HepG2 (cell line): ENCODE data around the gene BTRC. TPM values are rescaled to one million over a fixed set of nuclear protein-coding genes. Genes with fewer than 3 reads are reported as not detected.

ENCODE experiments used
- ATAC-seq: fragments of 200-7000 bp; cut with Tn5 transposase; 3 replicates; pipeline ENCODE4 v1.9.1; 2020; ENCODE audit warnings: mild to moderate bottlenecking, moderate library complexity
- BruUV-seq: library from RNA; stranded (reverse); fragments of 400-500 nt; replicated peaks from 2 replicates; lab custom pipeline; 2021; lab: Mats Ljungman, UMichigan
- CTCF ChIA-PET: fragments of 300-600 bp; formaldehyde crosslinking; extraction: SDS; loops from one replicate; lab custom pipeline; 2021; ENCODE audit warnings: low total read pairs, inconsistent platforms, low intra/inter-chr PET ratio; lab: Yijun Ruan, JAX
- POLR2A ChIA-PET: fragments of 350-600 bp; sonication (Branson Sonifier 250); formaldehyde crosslinking; loops from one replicate; lab custom pipeline; 2020; ENCODE audit warnings: antibody characterized with exemption, inconsistent platforms; lab: Yijun Ruan, JAX
- DNase-seq: peaks from one replicate; pipeline ENCODE4 v3.0.0-alpha.2; 2015; ENCODE audit warnings: low spot score
- FAIRE-seq: peaks from 3 replicates; lab custom pipeline; 2011; peaks lifted over from hg19 to GRCh38; lab: Jason Lieb, UNC
- H2AFZ ChIP-seq: one replicate; pipeline ENCODE4 v1.6.1; 2011; ENCODE audit warnings: low read length, inconsistent platforms
- H3K27ac ChIP-seq: fragments of 300-600 bp; 3 replicates; pipeline ENCODE4 v1.8.0; 2011; ENCODE audit warnings: mixed run types, mild to moderate bottlenecking, mixed read lengths, low read length, inconsistent platforms; ENCODE audit not compliant: insufficient read depth; ENCODE audit errors: extremely low read length
- H3K27me3 ChIP-seq, 2 experiments: fragments of 200-600 bp in 1 of 2; 2 replicates in 1 of 2; 3 replicates in 1 of 2; pipeline versions ENCODE4 v1.6.0 to v1.8.0; 2011; ENCODE audit warnings: low read length in 2 of 2, mild to moderate bottlenecking in 2 of 2, moderate library complexity in 2 of 2, inconsistent platforms in 1 of 2; ENCODE audit not compliant: insufficient read depth in 2 of 2, control insufficient read depth in 1 of 2
- H3K36me3 ChIP-seq, 2 experiments: fragments of 200-600 bp in 1 of 2; replicated peaks in 1 of 2; 2 replicates in 1 of 2; 3 replicates in 1 of 2; pipeline versions ENCODE4 v1.5.1 to v1.8.0; 2011; ENCODE audit warnings: low read length in 2 of 2, inconsistent platforms in 1 of 2; ENCODE audit not compliant: insufficient read depth in 2 of 2, control insufficient read depth in 1 of 2
- H3K4me1 ChIP-seq: 2 replicates; pipeline ENCODE4 v1.5.1; 2012; ENCODE audit warnings: low read length, inconsistent platforms; ENCODE audit not compliant: insufficient read depth
- H3K4me2 ChIP-seq: 2 replicates; pipeline ENCODE4 v1.6.0; 2011; ENCODE audit warnings: low read depth, low read length, inconsistent platforms
- H3K4me3 ChIP-seq, 3 experiments: fragments of 200-600 bp in 1 of 3; sonication (generic), shearing (Covaris generic) in 1 of 3; replicated peaks in 1 of 3; 2 replicates each; pipeline ENCODE4 v1.5.1; 2011 to 2016; ENCODE audit warnings: low read length in 3 of 3, inconsistent platforms in 2 of 3, low read depth in 2 of 3, mild to moderate bottlenecking in 2 of 3, control low read depth in 1 of 3, mixed read lengths in 1 of 3; ENCODE audit not compliant: insufficient read depth in 1 of 3
- H3K79me2 ChIP-seq: one replicate; pipeline ENCODE4 v1.6.1; 2011; ENCODE audit warnings: low read length, inconsistent platforms; ENCODE audit not compliant: insufficient read depth
- H3K9ac ChIP-seq: 2 replicates; pipeline ENCODE4 v1.6.0; 2011; ENCODE audit warnings: mild to moderate bottlenecking, low read depth, low read length, inconsistent platforms; ENCODE audit not compliant: insufficient read depth
- H3K9me3 ChIP-seq: 2 replicates; pipeline ENCODE4 v1.5.1; 2012; ENCODE audit warnings: mild to moderate bottlenecking, low read length
- H4K20me1 ChIP-seq: 2 replicates; pipeline ENCODE4 v1.6.0; 2011; ENCODE audit warnings: inconsistent platforms, mild to moderate bottlenecking, low read length, moderate library complexity; ENCODE audit not compliant: insufficient read depth
- CREB1 ChIP-seq, 2 experiments: fragments of 450-650 bp in 1 of 2; IDR thresholded peaks; 2 replicates each; pipeline ENCODE4 v1.6.1; 2016 to 2017; ENCODE audit warnings: control low read depth in 1 of 2, mild to moderate bottlenecking in 1 of 2, missing compliant biosample characterization in 1 of 2, missing genetic modification characterization in 1 of 2
- MATR3 ChIP-seq: sonication (generic); formaldehyde crosslinking; IDR thresholded peaks from 2 replicates; pipeline ENCODE4 v1.4.0; 2020; ENCODE audit warnings: missing genetic modification reagents
- SSRP1 ChIP-seq: IDR thresholded peaks from 2 replicates; pipeline ENCODE4 v1.6.1; 2016; ENCODE audit warnings: control low read depth
- ZC3H13 ChIP-seq: sonication (generic); formaldehyde crosslinking; IDR thresholded peaks from 2 replicates; pipeline ENCODE4 v1.8.1; 2023; ENCODE audit warnings: mild to moderate bottlenecking, missing genetic modification reagents, moderate library complexity
- ZMYM3 ChIP-seq: sonication (generic); formaldehyde crosslinking; IDR thresholded peaks from 2 replicates; pipeline ENCODE4 v1.5.1; 2020; ENCODE audit warnings: mild to moderate bottlenecking, missing genetic modification reagents
- ZNF367 ChIP-seq: sonication (generic); formaldehyde crosslinking; IDR thresholded peaks from 2 replicates; pipeline ENCODE4 v1.4.0; 2020; ENCODE audit warnings: missing genetic modification reagents, borderline replicate concordance
- ZNF879 ChIP-seq: sonication (generic); formaldehyde crosslinking; IDR thresholded peaks from 2 replicates; pipeline ENCODE4 v1.8.1; 2023; ENCODE audit warnings: missing genetic modification reagents
- WGBS: methylation state at CpG from one replicate; pipeline ENCODE4 v1.1.6; 2017; ENCODE audit warnings: low lambda C conversion rate; 5-methylcytosine and 5-hydroxymethylcytosine counted together
- in situ Hi-C: cut with HindIII; loops from 2 replicates; pipeline ENCODE4 v1.10.0; 2017; ENCODE audit warnings: low pct_unique_long_range_greater_than_20kb; ENCODE audit not compliant: extremely low pct_ligation_motif_present
- intact Hi-C: fragments of 100-400 bp; cut with micrococcal nuclease; formaldehyde crosslinking; loops from one replicate; pipeline ENCODE4 v1.10.0; 2022; ENCODE audit not compliant: unreplicated experiment
- polyA plus RNA-seq, 8 experiments: library from polyadenylated mRNA; depleted of rRNA in 3 of 8; stranded (reverse) in 7 of 8; unstranded in 1 of 8; fragments of >200 nt; fragmentation: Illumina TruSeq in 4 of 8; extraction: Trizol in 4 of 8; gene quantifications; 2 replicates each; pipeline versions ENCODE4 v1.2.1 to v1.2.3, GENCODE V29; 2011 to 2016; ENCODE audit warnings: low read depth in 4 of 8, missing spikeins in 1 of 8, mixed read lengths in 1 of 8; ENCODE audit not compliant: insufficient read depth in 1 of 8
- total RNA-seq, 5 experiments: library from RNA; depleted of rRNA; stranded (reverse); fragments of >200 nt; fragmentation: Illumina TruSeq; extraction: Trizol; gene quantifications; 2 replicates each; pipeline ENCODE4 v1.2.3, GENCODE V29; 2016; ENCODE audit warnings: low read depth in 1 of 5
- TF ChIP-seq, protein P1 (sequence below): sonication (generic); formaldehyde crosslinking; IDR thresholded peaks from 2 replicates; pipeline ENCODE4 v1.5.0; 2020; ENCODE audit warnings: mild to moderate bottlenecking, missing genetic modification reagents, borderline replicate concordance
- TF ChIP-seq, protein P2 (sequence below): sonication (generic); formaldehyde crosslinking; IDR thresholded peaks from 2 replicates; pipeline ENCODE4 v1.4.0; 2020; ENCODE audit warnings: mild to moderate bottlenecking, missing genetic modification reagents
- TF ChIP-seq, protein P3 (sequence below): IDR thresholded peaks from 2 replicates; pipeline ENCODE4 v1.6.1; 2016; ENCODE audit warnings: missing compliant biosample characterization, missing genetic modification reagents, borderline replicate concordance

The BTRC gene
- total and polyA plus RNA-seq, 2 of the 13 experiments (the other 11 are each of a cell fraction or from before 2014, with no cell fraction given), result 12.0 to 14.4 TPM

DNA sequence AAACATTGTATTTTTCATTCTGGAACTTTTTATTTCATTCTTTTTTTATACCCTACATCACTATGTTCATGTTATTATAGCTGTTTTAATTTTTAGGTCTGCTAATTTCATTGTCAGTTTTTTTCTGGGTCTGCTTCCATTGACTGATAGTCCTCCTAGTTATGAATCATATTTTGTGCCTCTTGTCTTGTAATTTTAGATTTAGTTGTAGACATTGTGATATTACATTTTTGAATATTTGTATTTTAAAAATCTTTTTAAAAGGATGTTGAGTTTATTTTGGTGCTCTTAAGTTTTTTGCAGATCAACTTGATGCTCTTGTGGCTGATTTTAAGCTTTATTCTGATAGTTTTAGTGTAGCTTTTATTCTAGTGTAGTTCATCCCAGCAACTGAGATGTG lies 57.6 kb downstream of the BTRC start (continued):
- TF ChIP-seq, protein P1, sequence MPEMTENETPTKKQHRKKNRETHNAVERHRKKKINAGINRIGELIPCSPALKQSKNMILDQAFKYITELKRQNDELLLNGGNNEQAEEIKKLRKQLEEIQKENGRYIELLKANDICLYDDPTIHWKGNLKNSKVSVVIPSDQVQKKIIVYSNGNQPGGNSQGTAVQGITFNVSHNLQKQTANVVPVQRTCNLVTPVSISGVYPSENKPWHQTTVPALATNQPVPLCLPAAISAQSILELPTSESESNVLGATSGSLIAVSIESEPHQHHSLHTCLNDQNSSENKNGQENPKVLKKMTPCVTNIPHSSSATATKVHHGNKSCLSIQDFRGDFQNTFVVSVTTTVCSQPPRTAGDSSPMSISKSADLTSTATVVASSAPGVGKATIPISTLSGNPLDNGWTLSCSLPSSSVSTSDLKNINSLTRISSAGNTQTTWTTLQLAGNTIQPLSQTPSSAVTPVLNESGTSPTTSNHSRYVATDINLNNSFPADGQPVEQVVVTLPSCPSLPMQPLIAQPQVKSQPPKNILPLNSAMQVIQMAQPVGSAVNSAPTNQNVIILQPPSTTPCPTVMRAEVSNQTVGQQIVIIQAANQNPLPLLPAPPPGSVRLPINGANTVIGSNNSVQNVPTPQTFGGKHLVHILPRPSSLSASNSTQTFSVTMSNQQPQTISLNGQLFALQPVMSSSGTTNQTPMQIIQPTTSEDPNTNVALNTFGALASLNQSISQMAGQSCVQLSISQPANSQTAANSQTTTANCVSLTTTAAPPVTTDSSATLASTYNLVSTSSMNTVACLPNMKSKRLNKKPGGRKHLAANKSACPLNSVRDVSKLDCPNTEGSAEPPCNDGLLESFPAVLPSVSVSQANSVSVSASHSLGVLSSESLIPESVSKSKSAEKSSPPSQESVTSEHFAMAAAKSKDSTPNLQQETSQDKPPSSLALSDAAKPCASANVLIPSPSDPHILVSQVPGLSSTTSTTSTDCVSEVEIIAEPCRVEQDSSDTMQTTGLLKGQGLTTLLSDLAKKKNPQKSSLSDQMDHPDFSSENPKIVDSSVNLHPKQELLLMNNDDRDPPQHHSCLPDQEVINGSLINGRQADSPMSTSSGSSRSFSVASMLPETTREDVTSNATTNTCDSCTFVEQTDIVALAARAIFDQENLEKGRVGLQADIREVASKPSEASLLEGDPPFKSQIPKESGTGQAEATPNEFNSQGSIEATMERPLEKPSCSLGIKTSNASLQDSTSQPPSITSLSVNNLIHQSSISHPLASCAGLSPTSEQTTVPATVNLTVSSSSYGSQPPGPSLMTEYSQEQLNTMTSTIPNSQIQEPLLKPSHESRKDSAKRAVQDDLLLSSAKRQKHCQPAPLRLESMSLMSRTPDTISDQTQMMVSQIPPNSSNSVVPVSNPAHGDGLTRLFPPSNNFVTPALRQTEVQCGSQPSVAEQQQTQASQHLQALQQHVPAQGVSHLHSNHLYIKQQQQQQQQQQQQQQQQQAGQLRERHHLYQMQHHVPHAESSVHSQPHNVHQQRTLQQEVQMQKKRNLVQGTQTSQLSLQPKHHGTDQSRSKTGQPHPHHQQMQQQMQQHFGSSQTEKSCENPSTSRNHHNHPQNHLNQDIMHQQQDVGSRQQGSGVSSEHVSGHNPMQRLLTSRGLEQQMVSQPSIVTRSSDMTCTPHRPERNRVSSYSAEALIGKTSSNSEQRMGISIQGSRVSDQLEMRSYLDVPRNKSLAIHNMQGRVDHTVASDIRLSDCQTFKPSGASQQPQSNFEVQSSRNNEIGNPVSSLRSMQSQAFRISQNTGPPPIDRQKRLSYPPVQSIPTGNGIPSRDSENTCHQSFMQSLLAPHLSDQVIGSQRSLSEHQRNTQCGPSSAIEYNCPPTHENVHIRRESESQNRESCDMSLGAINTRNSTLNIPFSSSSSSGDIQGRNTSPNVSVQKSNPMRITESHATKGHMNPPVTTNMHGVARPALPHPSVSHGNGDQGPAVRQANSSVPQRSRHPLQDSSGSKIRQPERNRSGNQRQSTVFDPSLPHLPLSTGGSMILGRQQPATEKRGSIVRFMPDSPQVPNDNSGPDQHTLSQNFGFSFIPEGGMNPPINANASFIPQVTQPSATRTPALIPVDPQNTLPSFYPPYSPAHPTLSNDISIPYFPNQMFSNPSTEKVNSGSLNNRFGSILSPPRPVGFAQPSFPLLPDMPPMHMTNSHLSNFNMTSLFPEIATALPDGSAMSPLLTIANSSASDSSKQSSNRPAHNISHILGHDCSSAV, result no peak
- TF ChIP-seq, protein P2, sequence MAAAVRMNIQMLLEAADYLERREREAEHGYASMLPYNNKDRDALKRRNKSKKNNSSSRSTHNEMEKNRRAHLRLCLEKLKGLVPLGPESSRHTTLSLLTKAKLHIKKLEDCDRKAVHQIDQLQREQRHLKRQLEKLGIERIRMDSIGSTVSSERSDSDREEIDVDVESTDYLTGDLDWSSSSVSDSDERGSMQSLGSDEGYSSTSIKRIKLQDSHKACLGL (CRISPR knock-in tag), result no peak
- TF ChIP-seq, all 625 proteins: peak for 0

DNA sequence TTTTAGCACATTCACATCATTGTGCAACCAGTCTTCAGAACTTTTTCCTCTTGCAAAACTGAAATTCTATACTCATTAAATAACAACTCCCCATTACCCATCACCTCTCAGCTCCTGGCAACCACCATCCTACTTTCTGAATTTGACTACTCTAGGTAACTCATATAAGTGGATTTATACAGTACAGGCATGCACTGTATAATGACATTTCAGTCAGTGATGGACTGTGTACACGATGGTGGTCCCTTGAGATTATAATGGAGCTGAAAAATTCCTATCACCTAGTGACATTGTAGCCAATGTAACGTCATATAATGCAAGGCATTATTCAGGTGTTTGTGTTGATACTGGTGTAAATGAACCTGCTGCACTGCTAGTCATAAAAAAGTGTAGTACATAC lies 60.1 kb downstream of the BTRC start:
- ChIA-PET CTCF (no interaction called here), POLR2A (no interaction called here)
- intact Hi-C loops, result no loop called here

More for the DNA sequence above, 60.1 kb downstream of the BTRC start:
- Histone ChIP-seq H3K4me2 (no peak overlapping the region), H3K27me3 (no peaks in the 10 kb centered on the region), H3K36me3 (no peaks in the 10 kb centered on the region), H4K20me1 (no peaks in the 10 kb centered on the region), H3K4me3 (no peak overlapping the region), H3K9me3 (no peaks in the 10 kb centered on the region), H3K9ac (no peak overlapping the region), H3K79me2 (peaks cover 2% of the 10 kb centered on the region), H3K27ac (no peak overlapping the region), H3K4me1 (no peaks in the 10 kb centered on the region), H2AFZ (no peak overlapping the region)
- TF ChIP-seq ZNF367 (CRISPR knock-in tag), result no peak
- no peak for TF ChIP-seq ZC3H13 (CRISPR knock-in tag)
- TF ChIP-seq ZMYM3 (CRISPR knock-in tag), result no peak
- no peak for TF ChIP-seq SSRP1 (CRISPR knock-in tag)
- no peak for TF ChIP-seq CREB1 (IDR thresholded peaks at IDR 0.05)
- no peak for TF ChIP-seq CREB1 (CRISPR knock-in tag; IDR thresholded peaks at IDR 0.05)
- TF ChIP-seq ZNF879 (CRISPR knock-in tag), result no peak
- TF ChIP-seq MATR3, result no peak
- TF ChIP-seq, protein P3, sequence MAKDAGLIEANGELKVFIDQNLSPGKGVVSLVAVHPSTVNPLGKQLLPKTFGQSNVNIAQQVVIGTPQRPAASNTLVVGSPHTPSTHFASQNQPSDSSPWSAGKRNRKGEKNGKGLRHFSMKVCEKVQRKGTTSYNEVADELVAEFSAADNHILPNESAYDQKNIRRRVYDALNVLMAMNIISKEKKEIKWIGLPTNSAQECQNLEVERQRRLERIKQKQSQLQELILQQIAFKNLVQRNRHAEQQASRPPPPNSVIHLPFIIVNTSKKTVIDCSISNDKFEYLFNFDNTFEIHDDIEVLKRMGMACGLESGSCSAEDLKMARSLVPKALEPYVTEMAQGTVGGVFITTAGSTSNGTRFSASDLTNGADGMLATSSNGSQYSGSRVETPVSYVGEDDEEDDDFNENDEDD (CRISPR knock-in tag), result no peak
- BruUV-seq, result no TSS peak
- 93% methylated on average over 2 of the region's 2 CpGs for WGBS
- in situ Hi-C loops, result no loop called here
- no peak for DNase-seq
- ATAC-seq, result no peak
- FAIRE-seq, result no peak
